Heart right ventricle (tissue), 16 donors: Measurements from ENCODE around the gene TNS1. TPM values are rescaled to one million over a fixed set of nuclear protein-coding genes. Genes with fewer than 3 reads are reported as not detected.

ENCODE experiments used
- ATAC-seq, 8 donors: fragments of 200-7000 bp; cut with Tn5 transposase; one replicate each; pipeline ENCODE4 v1.9.1; 2020; ENCODE audit warnings: mild to moderate bottlenecking in 8 of 8, moderate library complexity in 8 of 8, moderate number of reproducible peaks in 1 of 8
- DNase-seq, 2 donors: peaks; one replicate each; pipeline ENCODE4 v3.0.0-alpha.2; 2020
- H3K27ac ChIP-seq, 10 donors: fragments of 200-600 bp; sonication (generic) in 2 of 10; one replicate each; pipeline versions ENCODE4 v1.5.0 to v1.8.0; 2020 to 2022; ENCODE audit warnings: mild to moderate bottlenecking in 3 of 10
- H3K27me3 ChIP-seq, 7 donors: fragments of 200-600 bp; one replicate each; pipeline ENCODE4 v1.8.0; 2021 to 2022; ENCODE audit warnings: mild to moderate bottlenecking in 2 of 7
- H3K36me3 ChIP-seq, 9 donors: fragments of 200-600 bp; sonication (generic) in 1 of 9; one replicate each; pipeline versions ENCODE4 v1.5.0 to v1.8.0; 2020 to 2022; ENCODE audit warnings: mild to moderate bottlenecking in 2 of 9
- H3K4me1 ChIP-seq, 9 donors: fragments of 200-600 bp; sonication (generic) in 1 of 9; one replicate each; pipeline versions ENCODE4 v1.5.0 to v1.8.0; 2020 to 2022; ENCODE audit warnings: mild to moderate bottlenecking in 4 of 9
- H3K4me3 ChIP-seq, 10 donors: fragments of 200-600 bp; sonication (generic) in 2 of 10; one replicate each; pipeline versions ENCODE4 v1.5.0 to v1.8.0; 2020 to 2022; ENCODE audit warnings: mild to moderate bottlenecking in 7 of 10, moderate library complexity in 2 of 10
- H3K9me3 ChIP-seq, 11 donors: fragments of 200-600 bp in 10 of 11; sonication (generic) in 2 of 11; one replicate each; pipeline versions ENCODE4 v1.5.0 to v1.8.0; 2013 to 2022; ENCODE audit warnings: mild to moderate bottlenecking in 2 of 11, control low read depth in 1 of 11, moderate library complexity in 1 of 11
- WGBS, 2 donors: extraction: QIAGEN DNeasy Blood & Tissue Kit; methylation state at CpG; one replicate each; pipeline ENCODE4 v1.1.7; 2013; ENCODE audit warnings: inconsistent platforms in 1 of 2; 5-methylcytosine and 5-hydroxymethylcytosine counted together
- intact Hi-C, 10 donors: fragments of 100-400 bp; cut with DNase I; formaldehyde crosslinking; loops; one replicate each; pipeline versions ENCODE4 v1.11.1 to v1.14.2; 2022
- polyA plus RNA-seq, 2 donors: library from polyadenylated mRNA; stranded (reverse); fragments of 200-250 nt; gene quantifications; one replicate each; pipeline ENCODE4 v1.2.3, GENCODE V29; 2013
- total RNA-seq, 10 donors: library from RNA; stranded (reverse); fragmentation: NEBNext Ultra II Directional in 3 of 10; extraction: Animal tissue kit (Norgen Biotek cat#: 25700) in 3 of 10; gene quantifications; one replicate each; pipeline versions ENCODE4 v1.2.1 to v1.2.4, GENCODE V29; 2021 to 2023
- TF ChIP-seq, protein P1 (sequence below), 9 donors: fragments of 200-600 bp; sonication (generic) in 2 of 9; IDR thresholded peaks; one replicate each; pipeline versions ENCODE4 v1.5.0 to v1.8.0; 2021 to 2022; ENCODE audit warnings: antibody characterized with exemption in 9 of 9, mild to moderate bottlenecking in 5 of 9, moderate library complexity in 1 of 9
- donor health status: Arrhythmogenic right ventricular cardiomyopathy.
- donor health status: ischemic (EF 13 %, LVEDD 7.1; RV severe dilation, severe dysfunction).
- donor health status: healthy with polysubstance abuse.
- donor health status: DM: no; HTN: yes; CAD: no.
- donor health status: DM: no; HTN: no; CAD: no.
- donor health status: ischemic (EF 25% LVEDD 6.9; RV normal size, moderate dysfunction).
- donor health status: ischemic (EF 25% LVEDD 5.7; RV mildly dilated, moderate dysfunction).
- donor health status: healthy.
- donor health status: DM: yes; HTN: yes; CAD: no.
- donor health status: Ischemic cardiomyopathy.
- donor health status: ischemic (EF 35%, LVEDD 5.7; RV mildly dilated, moderate dysfunction).
- donor health status: nonischemic (EF 11% LVEDD 7.7; RV severe dilation, severe dysfunction).
- donor health status: DM: yes; HTN: yes; CAD: no.
- donor health status: PGD.
- donor health status: ischemic (EF 29% LVEDD 5.4; RV normal size, mild dysfunction).
- donor health status: nonischemic (EF 23%, LVEDD 6.1; RV moderate dilation, normal function).

TNS1 gene
- total and polyA plus RNA-seq, 12 donors, result 64.6 to 844 (median 731) TPM

DNA sequence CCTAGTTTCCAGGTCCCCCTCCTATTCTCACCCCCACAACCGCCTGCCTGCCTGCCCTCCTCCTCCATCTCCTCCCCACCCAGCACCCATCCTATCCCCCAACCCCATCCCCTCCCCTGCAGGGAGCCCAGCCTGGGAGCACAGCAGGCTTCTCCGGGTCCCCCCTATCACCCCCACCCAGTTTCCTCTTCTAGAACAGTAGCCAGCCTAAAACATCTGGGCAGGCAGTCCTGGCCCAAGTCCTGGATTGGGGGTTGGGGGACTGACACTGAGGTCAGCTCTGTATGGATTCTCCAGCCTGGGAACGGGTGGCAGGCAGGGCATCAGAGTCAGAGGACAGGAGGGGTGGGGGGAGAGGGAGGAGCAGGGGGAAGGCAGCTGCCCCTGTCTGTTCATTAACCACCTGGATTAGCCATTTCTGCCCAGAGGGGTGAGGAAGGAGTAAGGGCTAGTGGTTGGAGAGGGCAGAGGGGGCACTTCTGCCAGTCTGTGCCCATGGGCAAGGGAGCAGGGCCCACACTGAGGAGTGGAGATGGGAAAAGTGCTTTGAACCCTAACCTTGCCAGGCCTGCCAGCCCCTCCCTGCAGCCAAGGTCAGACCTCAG, 60.0 kb downstream of the TNS1 start:
- peaks cover 27 to 80% (median 62%) of the 10 kb centered on the region in 9 donors for H3K4me1 ChIP-seq
- DNase-seq, result peak in 1 of 2 donors; percentile 43
- WGBS, 2 donors, result 3% methylated on average over 3 of the region's 3 CpGs
- no peaks in the 10 kb centered on the region for H3K9me3 ChIP-seq
- TF ChIP-seq, protein P1, sequence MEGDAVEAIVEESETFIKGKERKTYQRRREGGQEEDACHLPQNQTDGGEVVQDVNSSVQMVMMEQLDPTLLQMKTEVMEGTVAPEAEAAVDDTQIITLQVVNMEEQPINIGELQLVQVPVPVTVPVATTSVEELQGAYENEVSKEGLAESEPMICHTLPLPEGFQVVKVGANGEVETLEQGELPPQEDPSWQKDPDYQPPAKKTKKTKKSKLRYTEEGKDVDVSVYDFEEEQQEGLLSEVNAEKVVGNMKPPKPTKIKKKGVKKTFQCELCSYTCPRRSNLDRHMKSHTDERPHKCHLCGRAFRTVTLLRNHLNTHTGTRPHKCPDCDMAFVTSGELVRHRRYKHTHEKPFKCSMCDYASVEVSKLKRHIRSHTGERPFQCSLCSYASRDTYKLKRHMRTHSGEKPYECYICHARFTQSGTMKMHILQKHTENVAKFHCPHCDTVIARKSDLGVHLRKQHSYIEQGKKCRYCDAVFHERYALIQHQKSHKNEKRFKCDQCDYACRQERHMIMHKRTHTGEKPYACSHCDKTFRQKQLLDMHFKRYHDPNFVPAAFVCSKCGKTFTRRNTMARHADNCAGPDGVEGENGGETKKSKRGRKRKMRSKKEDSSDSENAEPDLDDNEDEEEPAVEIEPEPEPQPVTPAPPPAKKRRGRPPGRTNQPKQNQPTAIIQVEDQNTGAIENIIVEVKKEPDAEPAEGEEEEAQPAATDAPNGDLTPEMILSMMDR (IDR thresholded peaks at IDR 0.05), result no peak
- no peaks in the 10 kb centered on the region for H3K27me3 ChIP-seq
- intact Hi-C loops, result loop anchor here in 9 of 10 donors (1.0 to 10.0 kb wide), 10 partner anchors 34 to 151 kb away; no protein-coding TSS in a partner anchor
- peaks cover 0 to 16% (median 0%) of the 10 kb centered on the region in 9 donors for H3K36me3 ChIP-seq
- peak overlapping the region; percentile 84 to 99 (median 96) for H3K27ac ChIP-seq
- peak in 7 of 8 donors; percentile 1 to 39 (median 19) for ATAC-seq
- H3K4me3 ChIP-seq, result peak overlapping the region; percentile 54 to 98 (median 79)

DNA sequence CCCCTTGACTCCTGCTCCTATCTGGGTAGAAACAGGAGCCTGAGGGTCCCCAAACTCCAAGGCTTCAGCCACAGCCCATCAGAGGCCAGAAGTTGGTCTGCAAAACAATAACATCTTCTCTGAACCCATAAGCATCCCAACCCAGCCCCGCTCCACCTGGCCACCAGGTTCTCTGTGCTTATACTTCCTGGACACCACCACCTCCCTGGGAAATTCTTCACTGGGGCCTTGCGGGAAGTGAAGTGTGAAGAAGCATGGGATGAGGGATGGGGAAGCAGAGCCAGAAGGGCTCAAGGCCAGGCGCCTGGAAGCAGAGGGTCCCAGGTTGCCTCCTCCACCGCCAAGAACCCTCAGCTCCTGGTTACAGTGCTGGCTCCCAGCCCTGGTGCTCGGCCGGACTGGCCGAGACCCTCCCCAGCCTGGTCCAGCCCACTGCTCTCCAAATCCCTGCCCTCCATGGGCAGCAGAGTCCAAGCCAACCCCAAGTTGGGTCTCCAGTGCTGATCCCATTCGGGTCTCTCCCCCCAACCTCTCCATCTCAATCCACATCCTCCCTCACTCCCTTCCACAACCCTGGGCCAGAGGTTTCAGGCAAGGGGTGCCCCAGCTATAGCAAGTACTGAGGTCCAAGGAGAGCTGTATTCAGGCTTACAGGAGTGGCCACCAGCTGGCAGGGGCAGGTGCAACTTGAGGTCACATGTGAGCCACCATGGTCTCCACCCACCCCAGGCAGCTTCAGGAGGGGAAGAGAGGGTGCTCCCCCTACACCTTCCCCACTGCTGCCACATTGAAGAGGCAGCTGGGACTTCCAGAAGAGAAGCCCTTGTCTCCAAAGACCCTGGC, 60.7 kb downstream of the TNS1 start:
- Histone ChIP-seq H3K36me3 (peaks cover 0 to 16% (median 0%) of the 10 kb centered on the region in 9 donors), H3K4me3 (peak overlapping the region; percentile 54 to 98 (median 79)), H3K27ac (peak overlapping the region; percentile 84 to 99 (median 96)), H3K9me3 (no peaks in the 10 kb centered on the region), H3K4me1 (peaks cover 34 to 80% (median 69%) of the 10 kb centered on the region in 9 donors), H3K27me3 (no peaks in the 10 kb centered on the region)
- TF ChIP-seq, protein P1 (IDR thresholded peaks at IDR 0.05), result no peak
- intact Hi-C loops, result loop anchor here in 8 of 10 donors (2.0 to 10.0 kb wide), 9 partner anchors 35 to 150 kb away; no protein-coding TSS in a partner anchor
- 13 to 19% methylated on average over 8 of the region's 8 CpGs for WGBS, 2 donors
- DNase-seq, result peak in 1 of 2 donors; percentile 45
- ATAC-seq, result peak in 6 of 8 donors; percentile 2 to 31 (median 17)

DNA sequence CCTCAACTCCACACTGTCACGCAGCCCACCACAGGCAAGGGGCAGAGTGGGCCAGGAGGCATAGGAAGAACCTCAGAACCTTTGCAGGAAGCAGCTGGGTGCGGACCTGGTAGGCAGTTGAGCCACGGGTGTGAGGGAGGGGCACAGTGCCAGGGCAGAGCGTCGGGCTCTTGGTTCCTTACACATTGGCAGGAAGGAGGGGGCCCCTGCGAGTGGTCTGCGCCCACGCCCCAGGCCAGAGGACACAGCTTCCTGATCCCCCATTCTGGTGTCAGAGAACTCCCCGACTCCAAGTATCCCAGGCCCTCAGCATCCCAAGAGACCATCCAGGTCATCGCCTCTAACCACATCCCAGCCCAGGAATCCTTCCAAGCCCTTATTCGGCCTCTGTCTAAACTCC, 61.5 kb downstream of the TNS1 start:
- H3K4me1 ChIP-seq, result peaks cover 42 to 85% (median 76%) of the 10 kb centered on the region in 9 donors
- 12 to 14% methylated on average over 10 to 11 of the region's 11 CpGs for WGBS, 2 donors
- intact Hi-C loops, result loop anchor here in 7 of 10 donors (5.0 to 10.0 kb wide), 7 partner anchors 34 to 149 kb away; no protein-coding TSS in a partner anchor

More for the DNA sequence above, 61.5 kb downstream of the TNS1 start:
- ATAC-seq (no peak), DNase-seq (peak in 1 of 2 donors; percentile 63)
- Histone ChIP-seq H3K9me3 (no peaks in the 10 kb centered on the region), H3K4me3 (peak overlapping the region; percentile 54 to 98 (median 79)), H3K27me3 (no peaks in the 10 kb centered on the region), H3K36me3 (peaks cover 0 to 16% (median 0%) of the 10 kb centered on the region in 9 donors), H3K27ac (peak overlapping the region; percentile 84 to 99 (median 96))
- TF ChIP-seq, protein P1 (IDR thresholded peaks at IDR 0.05), result no peak
